ENCODE data around the gene TP53I11. TPM values are rescaled to one million over a fixed set of nuclear protein-coding genes. Genes with fewer than 3 reads are reported as not detected.

Gene TP53I11
- total RNA-seq, 1 donor from 2014 or later, result 5.7 TPM

- peaks cover 9% of the 10 kb centered on the region for H3K27me3 Mint-ChIP-seq (ENCODE audit: insufficient read depth)
- intact Hi-C loops (cut with micrococcal nuclease), result no loop called here
- DNase-seq (ENCODE audit: low spot score), result no peak
- no peak overlapping the region for H3K4me3 Mint-ChIP-seq
- no peaks in the 10 kb centered on the region for H3K9me3 Mint-ChIP-seq
- no peaks in the 10 kb centered on the region for H3K36me3 Mint-ChIP-seq (ENCODE audit: low read depth)
- no peak overlapping the region for H3K27ac Mint-ChIP-seq
- peaks cover 21% of the 10 kb centered on the region for H3K4me1 Mint-ChIP-seq (ENCODE audit: low read depth)
Observed at GRCh38 chr11:44939673-44940395, 10.8 kb downstream of the TP53I11 start.

- Mint-ChIP-seq H3K36me3 (ENCODE audit: low read depth) (no peaks in the 10 kb centered on the region), H3K27ac (no peak overlapping the region), H3K4me3 (no peak overlapping the region), H3K9me3 (no peaks in the 10 kb centered on the region), H3K27me3 (ENCODE audit: insufficient read depth) (peaks cover 7% of the 10 kb centered on the region), H3K4me1 (ENCODE audit: low read depth) (peaks cover 13% of the 10 kb centered on the region)
- no peak for DNase-seq (ENCODE audit: low spot score)
- intact Hi-C loops (cut with micrococcal nuclease), result no loop called here
Observed at GRCh38 chr11:44938066-44938691, 12.5 kb downstream of the TP53I11 start.

GRCh38 chr11:44936951-44937543 lies 13.6 kb downstream of the TP53I11 start:
- Mint-ChIP-seq H3K9me3 (no peaks in the 10 kb centered on the region), H3K36me3 (ENCODE audit: low read depth) (no peaks in the 10 kb centered on the region), H3K27ac (no peak overlapping the region), H3K4me3 (no peak overlapping the region), H3K27me3 (ENCODE audit: insufficient read depth) (peaks cover 5% of the 10 kb centered on the region), H3K4me1 (ENCODE audit: low read depth) (peaks cover 2% of the 10 kb centered on the region)
- no peak for DNase-seq (ENCODE audit: low spot score)
- intact Hi-C loops (cut with micrococcal nuclease), result loop anchor here (1.0 to 2.0 kb wide), 3 partner anchors 166 to 396 kb away; no protein-coding TSS in a partner anchor

GRCh38 chr11:44936525-44936924 lies 14.2 kb downstream of the TP53I11 start:
- H3K4me3 Mint-ChIP-seq, result no peak overlapping the region
- intact Hi-C loops (cut with micrococcal nuclease), result loop anchor here (1.0 to 2.0 kb wide), 3 partner anchors 167 to 396 kb away; no protein-coding TSS in a partner anchor
- H3K27me3 Mint-ChIP-seq (ENCODE audit: insufficient read depth), result peaks cover 5% of the 10 kb centered on the region
- peak; percentile 70 for DNase-seq (ENCODE audit: low spot score)
- H3K9me3 Mint-ChIP-seq, result no peaks in the 10 kb centered on the region
- H3K4me1 Mint-ChIP-seq (ENCODE audit: low read depth), result no peaks in the 10 kb centered on the region
- no peak overlapping the region for H3K27ac Mint-ChIP-seq
- no peaks in the 10 kb centered on the region for H3K36me3 Mint-ChIP-seq (ENCODE audit: low read depth)

GRCh38 chr11:44934735-44935250 lies 15.9 kb downstream of the TP53I11 start:
- Mint-ChIP-seq H3K4me3 (no peak overlapping the region), H3K9me3 (no peaks in the 10 kb centered on the region), H3K27ac (no peak overlapping the region), H3K4me1 (ENCODE audit: low read depth) (no peaks in the 10 kb centered on the region), H3K36me3 (ENCODE audit: low read depth) (no peaks in the 10 kb centered on the region), H3K27me3 (ENCODE audit: insufficient read depth) (no peaks in the 10 kb centered on the region)
- intact Hi-C loops (cut with micrococcal nuclease), result no loop called here
- DNase-seq (ENCODE audit: low spot score), result no peak

- intact Hi-C loops (cut with micrococcal nuclease), result no loop called here
- H3K36me3 Mint-ChIP-seq (ENCODE audit: low read depth), result no peaks in the 10 kb centered on the region
Observed at GRCh38 chr11:44934110-44934509, 16.6 kb downstream of the TP53I11 start.

GRCh38 chr11:44931466-44931865 lies 19.2 kb downstream of the TP53I11 start:
- no peaks in the 10 kb centered on the region for H3K36me3 Mint-ChIP-seq (ENCODE audit: low read depth)

More at GRCh38 chr11:44934110-44934509, 16.6 kb downstream of the TP53I11 start:
- Mint-ChIP-seq H3K27ac (no peak overlapping the region), H3K27me3 (ENCODE audit: insufficient read depth) (peaks cover 3% of the 10 kb centered on the region), H3K4me3 (no peak overlapping the region), H3K9me3 (no peaks in the 10 kb centered on the region), H3K4me1 (ENCODE audit: low read depth) (no peaks in the 10 kb centered on the region)
- no peak for DNase-seq (ENCODE audit: low spot score)

GRCh38 chr11:44930588-44931302 lies 19.9 kb downstream of the TP53I11 start:
- no peaks in the 10 kb centered on the region for H3K36me3 Mint-ChIP-seq (ENCODE audit: low read depth)
- H3K9me3 Mint-ChIP-seq, result no peaks in the 10 kb centered on the region
- H3K27me3 Mint-ChIP-seq (ENCODE audit: insufficient read depth), result peaks cover 5% of the 10 kb centered on the region
- DNase-seq (ENCODE audit: low spot score), result no peak
- no peak overlapping the region for H3K27ac Mint-ChIP-seq
- H3K4me3 Mint-ChIP-seq, result no peak overlapping the region
- intact Hi-C loops (cut with micrococcal nuclease), result no loop called here
- peaks cover 6% of the 10 kb centered on the region for H3K4me1 Mint-ChIP-seq (ENCODE audit: low read depth)

More at GRCh38 chr11:44931466-44931865, 19.2 kb downstream of the TP53I11 start:
- intact Hi-C loops (cut with micrococcal nuclease), result no loop called here
- no peak for DNase-seq (ENCODE audit: low spot score)
- Mint-ChIP-seq H3K4me3 (no peak overlapping the region), H3K27ac (no peak overlapping the region), H3K9me3 (no peaks in the 10 kb centered on the region), H3K27me3 (ENCODE audit: insufficient read depth) (peaks cover 5% of the 10 kb centered on the region), H3K4me1 (ENCODE audit: low read depth) (peaks cover 6% of the 10 kb centered on the region)

GRCh38 chr11:44928816-44929215 lies 21.9 kb downstream of the TP53I11 start:
- H3K9me3 Mint-ChIP-seq, result no peaks in the 10 kb centered on the region
- peaks cover 5% of the 10 kb centered on the region for H3K27me3 Mint-ChIP-seq (ENCODE audit: insufficient read depth)
- no peak overlapping the region for H3K27ac Mint-ChIP-seq
- H3K4me1 Mint-ChIP-seq (ENCODE audit: low read depth), result peaks cover 6% of the 10 kb centered on the region
- DNase-seq (ENCODE audit: low spot score), result no peak
- H3K36me3 Mint-ChIP-seq (ENCODE audit: low read depth), result no peaks in the 10 kb centered on the region
- no peak overlapping the region for H3K4me3 Mint-ChIP-seq
- intact Hi-C loops (cut with micrococcal nuclease), result no loop called here

GRCh38 chr11:44928144-44928543 lies 22.5 kb downstream of the TP53I11 start:
- intact Hi-C loops (cut with micrococcal nuclease), result no loop called here
- DNase-seq (ENCODE audit: low spot score), result no peak
- H3K36me3 Mint-ChIP-seq (ENCODE audit: low read depth), result no peaks in the 10 kb centered on the region
- peaks cover 6% of the 10 kb centered on the region for H3K4me1 Mint-ChIP-seq (ENCODE audit: low read depth)
- H3K9me3 Mint-ChIP-seq, result no peaks in the 10 kb centered on the region
- no peak overlapping the region for H3K4me3 Mint-ChIP-seq
- H3K27me3 Mint-ChIP-seq (ENCODE audit: insufficient read depth), result peaks cover 5% of the 10 kb centered on the region
- no peak overlapping the region for H3K27ac Mint-ChIP-seq

GRCh38 chr11:44927174-44927661 lies 23.5 kb downstream of the TP53I11 start:
- Mint-ChIP-seq H3K4me1 (ENCODE audit: low read depth) (peaks cover 6% of the 10 kb centered on the region), H3K4me3 (no peak overlapping the region), H3K27ac (no peak overlapping the region), H3K27me3 (ENCODE audit: insufficient read depth) (peaks cover 5% of the 10 kb centered on the region), H3K9me3 (no peaks in the 10 kb centered on the region), H3K36me3 (ENCODE audit: low read depth) (no peaks in the 10 kb centered on the region)
- intact Hi-C loops (cut with micrococcal nuclease), result loop anchor here (1.0 to 2.0 kb wide), 2 partner anchors 178 to 406 kb away; no protein-coding TSS in a partner anchor
- DNase-seq (ENCODE audit: low spot score), result peak; percentile 22

GRCh38 chr11:44926036-44926435 lies 24.6 kb downstream of the TP53I11 start:
- no peaks in the 10 kb centered on the region for H3K9me3 Mint-ChIP-seq
- no peak overlapping the region for H3K4me3 Mint-ChIP-seq
- H3K27ac Mint-ChIP-seq, result no peak overlapping the region
- H3K36me3 Mint-ChIP-seq (ENCODE audit: low read depth), result no peaks in the 10 kb centered on the region
- intact Hi-C loops (cut with micrococcal nuclease), result loop anchor here (2.0 kb wide), 1 partner anchor 407 kb away; no protein-coding TSS in a partner anchor
- H3K27me3 Mint-ChIP-seq (ENCODE audit: insufficient read depth), result peaks cover 5% of the 10 kb centered on the region
- DNase-seq (ENCODE audit: low spot score), result no peak
- H3K4me1 Mint-ChIP-seq (ENCODE audit: low read depth), result peaks cover 6% of the 10 kb centered on the region

Data from activated T-helper 1 cell treated with anti-CD3 and anti-CD28 coated beads, Interleukin-12 subunit alpha, Interleukin-12 subunit beta, Interleukin-2, Interleukin-4 antibody, amounts not matched to agents 30 ng/mL and 10 ng/mL and 1 ng/mL, durations not matched to agents 14 hours and 24 hours and 36 hours (primary cell).